ENCODE data around the gene HMOX1.

Gene HMOX1

GRCh38 chr22:35424081-35424480 is 43.2 kb downstream of the HMOX1 start:
- H3K27me3 ChIP-seq (ENCODE audit: insufficient read depth, low read length): no peaks in the 10 kb centered on the region
- peaks cover 85% of the 10 kb centered on the region for H3K36me3 ChIP-seq (ENCODE audit: insufficient read depth, low read length)
- H3K27ac ChIP-seq (ENCODE audit: low read depth, low read length): no peak overlapping the region
- 95% methylated on average over 26 of the region's 26 CpGs for WGBS
- no peak overlapping the region for H3K9ac ChIP-seq (ENCODE audit: low read depth, low read length)
- no peak overlapping the region for H3K4me3 ChIP-seq (ENCODE audit: low read length)
- H3K4me1 ChIP-seq (ENCODE audit: insufficient read depth, low read length): peaks cover 21% of the 10 kb centered on the region; the same call in 1 of the 2 replicates
- no peaks in the 10 kb centered on the region for H3K9me3 ChIP-seq (ENCODE audit: insufficient read depth, low read depth, low read length)

- Histone ChIP-seq H3K36me3 (ENCODE audit: insufficient read depth, low read length) (peaks cover 78% of the 10 kb centered on the region), H3K9ac (ENCODE audit: low read depth, low read length) (peak overlapping the region; percentile 5; the same call in 1 of the 2 replicates), H3K4me3 (ENCODE audit: low read length) (no peak overlapping the region), H3K9me3 (ENCODE audit: insufficient read depth, low read depth, low read length) (no peaks in the 10 kb centered on the region), H3K27me3 (ENCODE audit: insufficient read depth, low read length) (no peaks in the 10 kb centered on the region), H3K4me1 (ENCODE audit: insufficient read depth, low read length) (peaks cover 21% of the 10 kb centered on the region; the same call in 1 of the 2 replicates), H3K27ac (ENCODE audit: low read depth, low read length) (no peak overlapping the region)
- WGBS: 94% methylated on average over 7 of the region's 7 CpGs
These were observed 43.9 kb downstream of the HMOX1 start for GRCh38 chr22:35424761-35425160.

DNA sequence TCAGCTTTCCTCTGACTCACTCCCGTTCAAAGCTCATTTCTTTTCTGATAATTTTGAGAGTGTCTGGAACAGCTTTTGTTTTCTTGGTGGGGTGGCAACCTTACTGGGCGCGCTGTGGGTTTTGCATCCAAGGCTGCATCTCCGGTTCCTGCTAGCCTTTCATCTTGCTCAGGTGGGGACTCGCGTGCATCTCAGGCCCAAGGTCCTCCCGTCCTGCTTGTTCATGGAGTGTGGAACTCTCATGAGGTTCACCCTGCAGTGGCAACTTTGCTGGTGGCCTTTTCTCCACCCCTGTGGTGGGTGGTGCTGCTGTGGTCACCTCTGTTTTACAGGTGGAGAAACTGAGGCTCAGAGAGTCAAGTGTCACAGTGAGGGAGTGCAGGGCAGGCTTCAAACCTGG is 44.6 kb downstream of the HMOX1 start:
- 94% methylated on average over 7 of the region's 7 CpGs for WGBS
- peak overlapping the region; percentile 54 for H3K27ac ChIP-seq (ENCODE audit: low read depth, low read length)
- peaks cover 70% of the 10 kb centered on the region for H3K36me3 ChIP-seq (ENCODE audit: insufficient read depth, low read length)
- H3K9me3 ChIP-seq (ENCODE audit: insufficient read depth, low read depth, low read length): no peaks in the 10 kb centered on the region
- H3K27me3 ChIP-seq (ENCODE audit: insufficient read depth, low read length): no peaks in the 10 kb centered on the region
- H3K4me1 ChIP-seq (ENCODE audit: insufficient read depth, low read length): peaks cover 21% of the 10 kb centered on the region; the same call in 1 of the 2 replicates
- no peak overlapping the region for H3K4me3 ChIP-seq (ENCODE audit: low read length)
- no peak overlapping the region for H3K9ac ChIP-seq (ENCODE audit: low read depth, low read length)

- 77% methylated on average over 11 of the region's 11 CpGs for WGBS
- Histone ChIP-seq H3K36me3 (ENCODE audit: insufficient read depth, low read length) (peaks cover 67% of the 10 kb centered on the region), H3K4me1 (ENCODE audit: insufficient read depth, low read length) (peaks cover 21% of the 10 kb centered on the region; the same call in 1 of the 2 replicates), H3K27me3 (ENCODE audit: insufficient read depth, low read length) (no peaks in the 10 kb centered on the region), H3K9me3 (ENCODE audit: insufficient read depth, low read depth, low read length) (no peaks in the 10 kb centered on the region), H3K4me3 (ENCODE audit: low read length) (no peak overlapping the region), H3K9ac (ENCODE audit: low read depth, low read length) (no peak overlapping the region), H3K27ac (ENCODE audit: low read depth, low read length) (peak overlapping the region; percentile 54)
These were observed 45.3 kb downstream of the HMOX1 start for GRCh38 chr22:35425971-35426800.

GRCh38 chr22:35426801-35427140 is 45.9 kb downstream of the HMOX1 start:
- Histone ChIP-seq H3K4me3 (ENCODE audit: low read length) (no peak overlapping the region), H3K4me1 (ENCODE audit: insufficient read depth, low read length) (peaks cover 21% of the 10 kb centered on the region; the same call in 1 of the 2 replicates), H3K27me3 (ENCODE audit: insufficient read depth, low read length) (no peaks in the 10 kb centered on the region), H3K9ac (ENCODE audit: low read depth, low read length) (no peak overlapping the region; the same call in 1 of the 2 replicates), H3K27ac (ENCODE audit: low read depth, low read length) (peak overlapping the region; percentile 3; the same call in 1 of the 2 replicates), H3K36me3 (ENCODE audit: insufficient read depth, low read length) (peaks cover 67% of the 10 kb centered on the region), H3K9me3 (ENCODE audit: insufficient read depth, low read depth, low read length) (no peaks in the 10 kb centered on the region)
- WGBS: 79% methylated on average over 5 of the region's 5 CpGs

DNA sequence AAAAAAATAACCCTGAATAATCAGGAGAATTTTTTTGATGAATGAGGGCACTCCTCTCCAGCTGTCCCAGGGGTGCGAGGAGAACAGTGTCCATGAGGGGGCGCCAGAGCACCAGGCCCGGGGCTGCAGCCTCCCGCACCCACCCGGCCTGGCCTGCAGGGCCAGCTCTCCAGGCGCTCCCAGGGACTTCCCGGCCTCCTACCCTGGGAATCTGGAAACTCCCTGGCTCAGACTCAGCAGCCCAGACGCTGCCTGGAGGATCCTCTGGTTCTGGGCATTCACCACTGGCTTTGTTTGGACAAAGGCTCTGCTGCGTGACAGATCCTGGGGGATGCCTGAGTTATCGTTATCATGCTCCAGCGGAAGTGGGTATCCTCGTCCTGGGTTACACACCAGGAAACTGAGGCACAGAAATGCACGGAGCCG is 50.0 kb downstream of the HMOX1 start:
- 51% methylated on average over 14 of the region's 14 CpGs for WGBS
- no peak overlapping the region for H3K4me3 ChIP-seq (ENCODE audit: low read length)
- peaks cover 54% of the 10 kb centered on the region for H3K36me3 ChIP-seq (ENCODE audit: insufficient read depth, low read length)
- H3K4me1 ChIP-seq (ENCODE audit: insufficient read depth, low read length): peaks cover 9% of the 10 kb centered on the region; the same call in 1 of the 2 replicates
- no peak overlapping the region for H3K9ac ChIP-seq (ENCODE audit: low read depth, low read length)
- H3K9me3 ChIP-seq (ENCODE audit: insufficient read depth, low read depth, low read length): peaks cover 15% of the 10 kb centered on the region; the same call in 1 of the 2 replicates
- H3K27ac ChIP-seq (ENCODE audit: low read depth, low read length): no peak overlapping the region
- H3K27me3 ChIP-seq (ENCODE audit: insufficient read depth, low read length): no peaks in the 10 kb centered on the region

DNA sequence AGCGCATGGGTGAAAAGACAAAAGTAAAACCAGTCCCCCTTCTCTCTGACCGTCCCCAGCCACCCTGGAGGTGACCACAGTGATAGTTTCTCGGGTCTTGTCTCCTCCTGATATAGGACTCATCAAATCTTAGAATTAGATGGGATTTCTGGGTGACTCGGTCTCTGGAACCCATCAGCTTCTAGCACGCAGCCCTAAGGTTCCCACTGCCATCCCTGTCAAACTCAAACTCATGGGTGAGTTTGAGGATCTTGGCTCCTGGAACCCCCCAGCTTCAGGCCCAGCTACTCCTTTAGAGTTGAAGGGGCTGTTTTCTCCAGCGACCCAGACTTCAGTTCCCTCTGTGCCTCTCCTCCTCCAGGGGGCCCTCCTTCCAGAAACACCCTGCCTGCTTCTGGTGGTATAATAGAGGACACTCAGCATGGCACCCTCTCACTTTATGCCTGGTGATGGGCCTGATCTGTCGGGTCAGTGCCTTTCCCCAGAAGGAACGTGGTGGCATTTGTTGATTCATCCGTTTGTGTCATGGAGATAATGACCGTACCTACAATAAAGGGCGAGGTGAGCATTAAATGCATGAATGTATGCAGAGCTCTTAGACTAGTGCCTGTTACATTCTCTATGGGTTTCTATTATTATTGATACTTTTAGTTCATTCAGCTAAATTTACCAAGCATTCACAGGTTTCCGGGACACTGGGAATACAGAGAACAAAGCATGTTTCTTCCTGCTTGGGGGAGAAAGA is 50.8 kb downstream of the HMOX1 start:
- Histone ChIP-seq H3K4me1 (ENCODE audit: insufficient read depth, low read length) (peaks cover 5% of the 10 kb centered on the region; the same call in 1 of the 2 replicates), H3K9me3 (ENCODE audit: insufficient read depth, low read depth, low read length) (peaks cover 15% of the 10 kb centered on the region; the same call in 1 of the 2 replicates), H3K4me3 (ENCODE audit: low read length) (no peak overlapping the region), H3K9ac (ENCODE audit: low read depth, low read length) (no peak overlapping the region), H3K36me3 (ENCODE audit: insufficient read depth, low read length) (peaks cover 54% of the 10 kb centered on the region), H3K27ac (ENCODE audit: low read depth, low read length) (no peak overlapping the region), H3K27me3 (ENCODE audit: insufficient read depth, low read length) (no peaks in the 10 kb centered on the region)
- 95% methylated on average over 12 of the region's 12 CpGs for WGBS

- 96% methylated on average over 13 of the region's 13 CpGs for WGBS
- no peak overlapping the region for H3K9ac ChIP-seq (ENCODE audit: low read depth, low read length)
- H3K4me3 ChIP-seq (ENCODE audit: low read length): no peak overlapping the region
- H3K9me3 ChIP-seq (ENCODE audit: insufficient read depth, low read depth, low read length): peaks cover 15% of the 10 kb centered on the region; the same call in 1 of the 2 replicates
- no peak overlapping the region for H3K27ac ChIP-seq (ENCODE audit: low read depth, low read length)
- no peaks in the 10 kb centered on the region for H3K27me3 ChIP-seq (ENCODE audit: insufficient read depth, low read length)
- peaks cover 48% of the 10 kb centered on the region for H3K36me3 ChIP-seq (ENCODE audit: insufficient read depth, low read length)
- no peaks in the 10 kb centered on the region for H3K4me1 ChIP-seq (ENCODE audit: insufficient read depth, low read length)
These were observed 51.5 kb downstream of the HMOX1 start for GRCh38 chr22:35432228-35432905.

- no peaks in the 10 kb centered on the region for H3K4me1 ChIP-seq (ENCODE audit: insufficient read depth, low read length)
- no peaks in the 10 kb centered on the region for H3K27me3 ChIP-seq (ENCODE audit: insufficient read depth, low read length)
- H3K9ac ChIP-seq (ENCODE audit: low read depth, low read length): no peak overlapping the region
- peaks cover 37% of the 10 kb centered on the region for H3K36me3 ChIP-seq (ENCODE audit: insufficient read depth, low read length)
- H3K4me3 ChIP-seq (ENCODE audit: low read length): no peak overlapping the region
- 94% methylated on average over 5 of the region's 5 CpGs for WGBS
- H3K9me3 ChIP-seq (ENCODE audit: insufficient read depth, low read depth, low read length): peaks cover 15% of the 10 kb centered on the region; the same call in 1 of the 2 replicates
- H3K27ac ChIP-seq (ENCODE audit: low read depth, low read length): no peak overlapping the region
These were observed 53.3 kb downstream of the HMOX1 start for GRCh38 chr22:35434061-35434710.

- WGBS: 88% methylated on average over 8 of the region's 8 CpGs
- H3K36me3 ChIP-seq (ENCODE audit: insufficient read depth, low read length): peaks cover 37% of the 10 kb centered on the region
- peaks cover 15% of the 10 kb centered on the region; the same call in 1 of the 2 replicates for H3K9me3 ChIP-seq (ENCODE audit: insufficient read depth, low read depth, low read length)
These were observed 54.4 kb downstream of the HMOX1 start for GRCh38 chr22:35435201-35435740.

More at GRCh38 chr22:35435201-35435740, 54.4 kb downstream of the HMOX1 start:
- no peak overlapping the region for H3K9ac ChIP-seq (ENCODE audit: low read depth, low read length)
- no peak overlapping the region for H3K4me3 ChIP-seq (ENCODE audit: low read length)
- no peak overlapping the region for H3K27ac ChIP-seq (ENCODE audit: low read depth, low read length)
- no peaks in the 10 kb centered on the region for H3K4me1 ChIP-seq (ENCODE audit: insufficient read depth, low read length)
- no peaks in the 10 kb centered on the region for H3K27me3 ChIP-seq (ENCODE audit: insufficient read depth, low read length)
